Esophagus squamous epithelium (tissue), 4 donors: ENCODE data around the gene FAM186B.

ENCODE experiments used
- POLR2A ChIP-seq, 4 donors: fragments of 450-650 bp; IDR thresholded peaks; one replicate each; pipeline ENCODE4 v1.6.1; 2017; ENCODE audit warnings: antibody characterized with exemption in 4 of 4, mild to moderate bottlenecking in 4 of 4, moderate library complexity in 3 of 4
- TF ChIP-seq, protein P1 (sequence below), 6 experiments: fragments of 450-650 bp in 4 of 6; fragments of 200-600 bp in 2 of 6; sonication (generic) in 2 of 6; IDR thresholded peaks; one replicate each; pipeline ENCODE4 v1.5.1; 2016 to 2019; ENCODE audit warnings: antibody characterized with exemption in 6 of 6, mild to moderate bottlenecking in 4 of 6, moderate library complexity in 4 of 6

DNA sequence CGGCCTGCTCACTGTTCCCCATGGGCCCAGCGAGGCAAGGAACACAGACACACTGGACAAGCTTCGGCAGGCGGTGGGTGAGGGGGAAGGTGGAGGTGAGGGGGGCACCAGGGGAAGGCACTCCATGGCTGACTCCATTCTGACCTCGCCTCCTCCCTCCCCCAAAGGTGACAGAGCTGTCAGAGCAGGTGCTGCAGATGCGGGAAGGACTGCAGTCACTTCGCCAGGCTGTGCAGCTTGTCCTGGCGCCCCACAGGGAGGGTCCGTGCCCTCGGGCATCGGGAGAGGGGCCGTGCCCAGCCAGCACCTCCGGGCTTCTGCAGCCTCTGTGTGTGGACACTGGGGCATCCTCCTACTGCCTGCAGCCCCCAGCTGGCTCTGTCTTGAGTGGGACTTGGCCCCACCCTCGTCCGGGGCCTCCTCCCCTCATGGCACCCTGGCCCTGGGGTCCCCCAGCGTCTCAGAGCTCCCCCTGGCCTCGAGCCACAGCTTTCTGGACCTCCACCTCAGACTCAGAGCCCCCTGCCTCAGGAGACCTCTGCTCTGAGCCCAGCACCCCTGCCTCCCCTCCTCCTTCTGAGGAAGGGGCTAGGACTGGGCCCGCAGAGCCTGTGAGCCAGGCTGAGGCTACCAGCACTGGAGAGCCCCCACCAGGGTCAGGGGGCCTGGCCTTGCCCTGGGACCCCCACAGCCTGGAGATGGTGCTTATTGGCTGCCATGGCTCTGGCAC lies 48.1 kb downstream of the FAM186B start:
- TF ChIP-seq, protein P1, sequence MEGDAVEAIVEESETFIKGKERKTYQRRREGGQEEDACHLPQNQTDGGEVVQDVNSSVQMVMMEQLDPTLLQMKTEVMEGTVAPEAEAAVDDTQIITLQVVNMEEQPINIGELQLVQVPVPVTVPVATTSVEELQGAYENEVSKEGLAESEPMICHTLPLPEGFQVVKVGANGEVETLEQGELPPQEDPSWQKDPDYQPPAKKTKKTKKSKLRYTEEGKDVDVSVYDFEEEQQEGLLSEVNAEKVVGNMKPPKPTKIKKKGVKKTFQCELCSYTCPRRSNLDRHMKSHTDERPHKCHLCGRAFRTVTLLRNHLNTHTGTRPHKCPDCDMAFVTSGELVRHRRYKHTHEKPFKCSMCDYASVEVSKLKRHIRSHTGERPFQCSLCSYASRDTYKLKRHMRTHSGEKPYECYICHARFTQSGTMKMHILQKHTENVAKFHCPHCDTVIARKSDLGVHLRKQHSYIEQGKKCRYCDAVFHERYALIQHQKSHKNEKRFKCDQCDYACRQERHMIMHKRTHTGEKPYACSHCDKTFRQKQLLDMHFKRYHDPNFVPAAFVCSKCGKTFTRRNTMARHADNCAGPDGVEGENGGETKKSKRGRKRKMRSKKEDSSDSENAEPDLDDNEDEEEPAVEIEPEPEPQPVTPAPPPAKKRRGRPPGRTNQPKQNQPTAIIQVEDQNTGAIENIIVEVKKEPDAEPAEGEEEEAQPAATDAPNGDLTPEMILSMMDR (IDR thresholded peaks at IDR 0.05) = no peak
- no peak for TF ChIP-seq POLR2A (IDR thresholded peaks at IDR 0.05)
